SK-MEL-5 (cell line): ENCODE measurements around the gene PADI2. TPM values are rescaled to one million over a fixed set of nuclear protein-coding genes. Genes with fewer than 3 reads are reported as not detected.
A peak's percentile ranks its signal among the peaks of the same experiment; 100 is the strongest.

ENCODE experiments used
- DNase-seq: peaks from one replicate; pipeline ENCODE4 v3.0.0-alpha.2; 2016; ENCODE audit warnings: low read depth, low spot score
- in situ Hi-C: cut with HindIII; loops from 2 replicates; pipeline ENCODE4 v1.10.0; 2016; ENCODE audit warnings: low sequenced_read_pairs, high pct_unique_total_duplicates, low pct_unique_long_range_greater_than_20kb
- total RNA-seq: library from RNA; depleted of rRNA; stranded (reverse); fragments of >200 nt; shearing (Covaris generic); gene quantifications from 2 replicates; pipeline ENCODE4 v1.2.3, GENCODE V29; 2014

PADI2 gene
- total RNA-seq, 1 experiment from 2014 or later = 2.4 TPM

GRCh38 chr1:17120962-17121837, 1.9 kb upstream of the PADI2 start:
- in situ Hi-C loops = no loop called here
- no peak for DNase-seq

GRCh38 chr1:17120481-17120877, 1.2 kb upstream of the PADI2 start:
- no peak for DNase-seq
- in situ Hi-C loops = no loop called here

GRCh38 chr1:17119773-17120480, 676 bp upstream of the PADI2 start:
- in situ Hi-C loops = no loop called here
- DNase-seq = no peak

GRCh38 chr1:17118706-17119075, 560 bp downstream of the PADI2 start:
- in situ Hi-C loops = no loop called here
- no peak for DNase-seq

GRCh38 chr1:17118268-17118667, 983 bp downstream of the PADI2 start:
- in situ Hi-C loops = no loop called here
- DNase-seq = no peak

- in situ Hi-C loops = no loop called here
- DNase-seq = no peak
Measured at GRCh38 chr1:17117451-17118265, 1.6 kb downstream of the PADI2 start.

GRCh38 chr1:17116643-17117042, 2.6 kb downstream of the PADI2 start:
- DNase-seq = no peak
- in situ Hi-C loops = no loop called here

GRCh38 chr1:17113963-17114362, 5.3 kb downstream of the PADI2 start:
- DNase-seq = no peak
- in situ Hi-C loops = no loop called here

- no peak for DNase-seq
- in situ Hi-C loops = no loop called here
Measured at GRCh38 chr1:17112496-17113236, 6.6 kb downstream of the PADI2 start.

GRCh38 chr1:17112076-17112475, 7.2 kb downstream of the PADI2 start:
- in situ Hi-C loops = no loop called here
- no peak for DNase-seq

GRCh38 chr1:17110555-17110926, 8.7 kb downstream of the PADI2 start:
- in situ Hi-C loops = no loop called here

GRCh38 chr1:17109892-17110554, 9.2 kb downstream of the PADI2 start:
- DNase-seq = peak; percentile 90

More at GRCh38 chr1:17110555-17110926, 8.7 kb downstream of the PADI2 start:
- no peak for DNase-seq

GRCh38 chr1:17108786-17109185, 10.5 kb downstream of the PADI2 start:
- DNase-seq = no peak
- in situ Hi-C loops = no loop called here

More at GRCh38 chr1:17109892-17110554, 9.2 kb downstream of the PADI2 start:
- in situ Hi-C loops = no loop called here

- in situ Hi-C loops = no loop called here
Measured at GRCh38 chr1:17108360-17108759, 10.9 kb downstream of the PADI2 start.

GRCh38 chr1:17104782-17105181, 14.5 kb downstream of the PADI2 start:
- DNase-seq = no peak
- in situ Hi-C loops = no loop called here

More at GRCh38 chr1:17108360-17108759, 10.9 kb downstream of the PADI2 start:
- DNase-seq = no peak

- in situ Hi-C loops = no loop called here
- DNase-seq = no peak
Measured at GRCh38 chr1:17102232-17102631, 17.0 kb downstream of the PADI2 start.

GRCh38 chr1:17101261-17101660, 18.0 kb downstream of the PADI2 start:
- no peak for DNase-seq
- in situ Hi-C loops = no loop called here
